K562 (cell line): ENCODE results near the gene COL23A1. TPM values are rescaled to one million over a fixed set of nuclear protein-coding genes. Genes with fewer than 3 reads are reported as not detected.
A peak's percentile ranks its signal among the peaks of the same experiment; 100 is the strongest.

Experiments
- GABPA ChIP-seq: fragments of 200-800 bp; sonication (Bioruptor generic); conservative IDR thresholded peaks from 2 replicates; pipeline ENCODE4 v1.6.1; 2016; ENCODE audit warnings: low read depth, missing genetic modification characterization, missing compliant biosample characterization
- GABPB1 ChIP-seq: sonication (generic); formaldehyde crosslinking; IDR thresholded peaks from 2 replicates; pipeline ENCODE4 v1.8.0; 2022; ENCODE audit warnings: mild to moderate bottlenecking, missing genetic modification reagents
- HDAC1 ChIP-seq, 2 experiments: fragments of 450-650 bp; IDR thresholded peaks; 2 replicates each; pipeline ENCODE4 v1.6.1; 2016 to 2017; ENCODE audit warnings: inconsistent platforms in 1 of 2, mild to moderate bottlenecking in 1 of 2, moderate library complexity in 1 of 2
- IFI16 ChIP-seq: fragments of 250-450 bp; sonication (Bioruptor Pico); IDR thresholded peaks from 2 replicates; pipeline ENCODE4 v2.1.2; 2022; ENCODE audit warnings: mild to moderate bottlenecking, inconsistent platforms
- JUND ChIP-seq, 2 experiments: IDR thresholded peaks; 2 replicates in 1 of 2; 3 replicates in 1 of 2; pipeline ENCODE4 v1.6.1; 2011; ENCODE audit warnings: borderline replicate concordance in 2 of 2, low read depth in 2 of 2, low read length in 2 of 2, improper control_type of control experiment in 1 of 2, missing biosample characterization in 1 of 2, missing genetic modification characterization in 1 of 2, missing genetic modification reagents in 1 of 2
- MYC ChIP-seq, 2 experiments: fragments of 250-450 bp in 1 of 2; sonication (Bioruptor Pico) in 1 of 2; IDR thresholded peaks; 2 replicates each; pipeline versions ENCODE4 v1.5.1 to v1.6.1; 2012 to 2021; ENCODE audit warnings: low read depth in 2 of 2, borderline replicate concordance in 1 of 2, improper control_type of control experiment in 1 of 2, low read length in 1 of 2, mild to moderate bottlenecking in 1 of 2, moderate library complexity in 1 of 2
- RCOR1 ChIP-seq, 2 experiments: IDR thresholded peaks; 2 replicates each; pipeline ENCODE4 v1.6.1; 2012; ENCODE audit warnings: low read depth in 2 of 2, low read length in 2 of 2, borderline replicate concordance in 1 of 2, improper control_type of control experiment in 1 of 2
- TBL1XR1 ChIP-seq, 2 experiments: IDR thresholded peaks; 2 replicates each; pipeline ENCODE4 v1.6.1; 2012; ENCODE audit warnings: improper control_type of control experiment in 2 of 2, low read length in 2 of 2, mild to moderate bottlenecking in 1 of 2
- TEAD1 ChIP-seq, 2 experiments: fragments of 450-650 bp in 1 of 2; sonication (generic) in 1 of 2; formaldehyde crosslinking; IDR thresholded peaks; 2 replicates each; pipeline versions ENCODE4 v1.4.0 to v1.8.0; 2020 to 2022; ENCODE audit warnings: mild to moderate bottlenecking in 2 of 2, missing genetic modification reagents in 1 of 2
- TOE1 ChIP-seq, 2 experiments: fragments of 450-650 bp in 1 of 2; sonication (generic) in 1 of 2; formaldehyde crosslinking in 1 of 2; IDR thresholded peaks; 2 replicates each; pipeline versions ENCODE4 v1.7.1 to v1.8.0; 2016 to 2022; ENCODE audit warnings: borderline replicate concordance in 2 of 2, mild to moderate bottlenecking in 2 of 2, antibody characterized with exemption in 1 of 2, inconsistent platforms in 1 of 2, low read depth in 1 of 2, missing genetic modification reagents in 1 of 2, moderate library complexity in 1 of 2
- ZC3H8 ChIP-seq: fragments of 450-650 bp; IDR thresholded peaks from 2 replicates; pipeline ENCODE4 v1.6.1; 2017
- ZNF175 ChIP-seq: fragments of 200-800 bp; sonication (Bioruptor generic); IDR thresholded peaks from 2 replicates; pipeline ENCODE4 v1.6.1; 2016; ENCODE audit warnings: low read depth, mild to moderate bottlenecking, missing genetic modification characterization, missing compliant biosample characterization
- ZNF184 ChIP-seq: sonication (generic); formaldehyde crosslinking; IDR thresholded peaks from 2 replicates; pipeline ENCODE4 v1.5.0; 2020; ENCODE audit warnings: missing genetic modification reagents
- ZNF239 ChIP-seq: fragments of 250-450 bp; sonication (Bioruptor Pico); IDR thresholded peaks from 2 replicates; pipeline ENCODE4 v1.4.0; 2020; ENCODE audit warnings: mild to moderate bottlenecking
- ZNF444 ChIP-seq: fragments of 250-450 bp; sonication (Bioruptor Pico); IDR thresholded peaks from 2 replicates; pipeline ENCODE4 v1.4.0; 2020; ENCODE audit warnings: mild to moderate bottlenecking, moderate library complexity
- ZNF766 ChIP-seq: fragments of 200-800 bp; sonication (Bioruptor generic); conservative IDR thresholded peaks from 2 replicates; pipeline ENCODE4 v1.6.1; 2016; ENCODE audit warnings: missing genetic modification characterization, missing compliant biosample characterization
- polyA plus RNA-seq, 8 experiments: library from polyadenylated mRNA; depleted of rRNA in 4 of 8; stranded (reverse) in 5 of 8; unstranded in 3 of 8; fragments of >200 nt; fragmentation: Nextera tagmentation in 2 of 8; fragmentation: Illumina TruSeq in 1 of 8; extraction: Ambion mirVana in 2 of 8; extraction: Trizol in 1 of 8; gene quantifications; 2 replicates each; pipeline versions ENCODE4 v1.2.1 to v1.2.3, GENCODE V29; 2011 to 2014; ENCODE audit warnings: inconsistent platforms in 1 of 8, missing spikeins in 1 of 8
- total RNA-seq, 7 experiments: library from RNA; depleted of rRNA in 6 of 7; stranded (reverse); fragments of >200 nt in 6 of 7; fragmentation: Illumina TruSeq in 2 of 7; extraction: Trizol in 2 of 7; gene quantifications; 2 replicates each; pipeline versions ENCODE4 v1.2.1 to v1.2.3, GENCODE V29; 2011 to 2021; ENCODE audit warnings: low replicate concordance in 1 of 7
- TF ChIP-seq, protein P1 (sequence below): fragments of 450-650 bp; IDR thresholded peaks from 2 replicates; pipeline ENCODE4 v1.7.0; 2016; ENCODE audit warnings: borderline replicate concordance
- TF ChIP-seq, protein P2 (sequence below): fragments of 450-650 bp; IDR thresholded peaks from 2 replicates; pipeline ENCODE4 v1.6.1; 2016; ENCODE audit warnings: mild to moderate bottlenecking
- TF ChIP-seq, protein P3 (sequence below): sonication (generic); formaldehyde crosslinking; IDR thresholded peaks from 2 replicates; pipeline ENCODE4 v1.9.0; 2022; ENCODE audit warnings: mild to moderate bottlenecking, missing genetic modification reagents

COL23A1 gene
- total and polyA plus RNA-seq, 9 of the 15 experiments (the other 6 are each of a cell fraction or from before 2014, with no cell fraction given): 0.09 TPM; not detected in 8

DNA sequence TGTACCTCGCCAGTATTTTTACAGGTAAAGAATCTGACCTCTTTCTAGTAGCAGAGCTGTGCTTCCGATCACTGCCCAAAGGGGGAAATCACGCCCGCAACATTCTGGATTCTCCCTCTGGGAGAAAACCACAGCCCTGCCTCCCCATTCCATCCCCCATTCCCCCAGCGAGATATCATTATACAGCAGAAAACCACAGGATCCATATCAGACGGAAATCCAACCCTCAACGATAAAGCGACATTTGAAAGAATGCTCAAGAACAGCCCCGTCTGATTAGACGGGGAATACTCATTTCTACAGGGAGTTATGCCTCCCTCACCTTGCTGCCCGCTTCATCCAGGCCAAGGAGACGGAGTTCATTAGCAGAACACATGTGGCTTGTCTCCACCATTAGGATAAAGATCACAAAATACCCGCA is 172.8 kb downstream of the COL23A1 start (continued):
- TF ChIP-seq JUND (IDR thresholded peaks at IDR 0.05; ENCODE audit: borderline replicate concordance, low read depth, low read length): peak; percentile 53
- TF ChIP-seq JUND (tag; IDR thresholded peaks at IDR 0.05; ENCODE audit: borderline replicate concordance, low read depth, low read length): no peak; the same call in 2 of the 3 replicates
- TF ChIP-seq IFI16 (CRISPR knock-in tag): no peak
- TF ChIP-seq TBL1XR1 (IDR thresholded peaks at IDR 0.05; ENCODE audit: low read length in 2 of 2): peak in 1 of 2 experiments; percentile 97; a peak in 2 of 4 replicates
- TF ChIP-seq, protein P1, sequence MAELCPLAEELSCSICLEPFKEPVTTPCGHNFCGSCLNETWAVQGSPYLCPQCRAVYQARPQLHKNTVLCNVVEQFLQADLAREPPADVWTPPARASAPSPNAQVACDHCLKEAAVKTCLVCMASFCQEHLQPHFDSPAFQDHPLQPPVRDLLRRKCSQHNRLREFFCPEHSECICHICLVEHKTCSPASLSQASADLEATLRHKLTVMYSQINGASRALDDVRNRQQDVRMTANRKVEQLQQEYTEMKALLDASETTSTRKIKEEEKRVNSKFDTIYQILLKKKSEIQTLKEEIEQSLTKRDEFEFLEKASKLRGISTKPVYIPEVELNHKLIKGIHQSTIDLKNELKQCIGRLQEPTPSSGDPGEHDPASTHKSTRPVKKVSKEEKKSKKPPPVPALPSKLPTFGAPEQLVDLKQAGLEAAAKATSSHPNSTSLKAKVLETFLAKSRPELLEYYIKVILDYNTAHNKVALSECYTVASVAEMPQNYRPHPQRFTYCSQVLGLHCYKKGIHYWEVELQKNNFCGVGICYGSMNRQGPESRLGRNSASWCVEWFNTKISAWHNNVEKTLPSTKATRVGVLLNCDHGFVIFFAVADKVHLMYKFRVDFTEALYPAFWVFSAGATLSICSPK: 0 out of 2 replicates have a peak, but pooled peaks have one; percentile 43
- TF ChIP-seq, protein P2, sequence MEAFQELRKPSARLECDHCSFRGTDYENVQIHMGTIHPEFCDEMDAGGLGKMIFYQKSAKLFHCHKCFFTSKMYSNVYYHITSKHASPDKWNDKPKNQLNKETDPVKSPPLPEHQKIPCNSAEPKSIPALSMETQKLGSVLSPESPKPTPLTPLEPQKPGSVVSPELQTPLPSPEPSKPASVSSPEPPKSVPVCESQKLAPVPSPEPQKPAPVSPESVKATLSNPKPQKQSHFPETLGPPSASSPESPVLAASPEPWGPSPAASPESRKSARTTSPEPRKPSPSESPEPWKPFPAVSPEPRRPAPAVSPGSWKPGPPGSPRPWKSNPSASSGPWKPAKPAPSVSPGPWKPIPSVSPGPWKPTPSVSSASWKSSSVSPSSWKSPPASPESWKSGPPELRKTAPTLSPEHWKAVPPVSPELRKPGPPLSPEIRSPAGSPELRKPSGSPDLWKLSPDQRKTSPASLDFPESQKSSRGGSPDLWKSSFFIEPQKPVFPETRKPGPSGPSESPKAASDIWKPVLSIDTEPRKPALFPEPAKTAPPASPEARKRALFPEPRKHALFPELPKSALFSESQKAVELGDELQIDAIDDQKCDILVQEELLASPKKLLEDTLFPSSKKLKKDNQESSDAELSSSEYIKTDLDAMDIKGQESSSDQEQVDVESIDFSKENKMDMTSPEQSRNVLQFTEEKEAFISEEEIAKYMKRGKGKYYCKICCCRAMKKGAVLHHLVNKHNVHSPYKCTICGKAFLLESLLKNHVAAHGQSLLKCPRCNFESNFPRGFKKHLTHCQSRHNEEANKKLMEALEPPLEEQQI: no peak
- peak; percentile 39 for TF ChIP-seq MYC (IDR thresholded peaks at IDR 0.05; ENCODE audit: low read depth, low read length)
- no peak for TF ChIP-seq MYC (CRISPR knock-in tag; IDR thresholded peaks at IDR 0.05; ENCODE audit: borderline replicate concordance, low read depth)
- no peak for TF ChIP-seq ZNF184 (CRISPR knock-in tag)
- TF ChIP-seq RCOR1 (IDR thresholded peaks at IDR 0.05; ENCODE audit: borderline replicate concordance in 1 of 2, low read depth in 2 of 2, low read length in 2 of 2): peak; percentile 89 to 99
- peak; percentile 78 to 90; a peak in 3 of 4 replicates for TF ChIP-seq TEAD1 (CRISPR knock-in tag; IDR thresholded peaks at IDR 0.05)
- TF ChIP-seq GABPA (tag): peak; percentile 37; the same call in 1 of the 2 replicates
- TF ChIP-seq, protein P3, sequence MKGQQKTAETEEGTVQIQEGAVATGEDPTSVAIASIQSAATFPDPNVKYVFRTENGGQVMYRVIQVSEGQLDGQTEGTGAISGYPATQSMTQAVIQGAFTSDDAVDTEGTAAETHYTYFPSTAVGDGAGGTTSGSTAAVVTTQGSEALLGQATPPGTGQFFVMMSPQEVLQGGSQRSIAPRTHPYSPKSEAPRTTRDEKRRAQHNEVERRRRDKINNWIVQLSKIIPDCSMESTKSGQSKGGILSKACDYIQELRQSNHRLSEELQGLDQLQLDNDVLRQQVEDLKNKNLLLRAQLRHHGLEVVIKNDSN (CRISPR knock-in tag): no peak
- TF ChIP-seq ZNF239 (CRISPR knock-in tag): 0 out of 2 replicates have a peak, but pooled peaks have one; percentile 25
- TF ChIP-seq ZNF175 (CRISPR knock-in tag): peak; percentile 63; the same call in 1 of the 2 replicates
- peak; percentile 84 for TF ChIP-seq ZNF766
- no peak for TF ChIP-seq ZC3H8
- peak; percentile 34; the same call in 1 of the 2 replicates for TF ChIP-seq GABPB1 (CRISPR knock-in tag)
- TF ChIP-seq HDAC1 (IDR thresholded peaks at IDR 0.05): peak in 1 of 2 experiments; percentile 95; a peak in 2 of 4 replicates
- TF ChIP-seq ZNF444 (CRISPR knock-in tag): peak; percentile 92
- peak; percentile 52; the same call in 1 of the 2 replicates for TF ChIP-seq TOE1 (IDR thresholded peaks at IDR 0.05; ENCODE audit: borderline replicate concordance)
- no peak for TF ChIP-seq TOE1 (CRISPR knock-in tag; IDR thresholded peaks at IDR 0.05; ENCODE audit: borderline replicate concordance, low read depth)
